Kidney capillary endothelial cell (primary cell): Measurements from ENCODE around the gene PKIB.

Source experiments
- DNase-seq: peaks from one replicate; pipeline ENCODE4 v3.0.0-alpha.2; 2018; ENCODE audit warnings: low spot score

PKIB gene

GRCh38 chr6:122669418-122669817 is 59.2 kb downstream of the PKIB start:
- no peak for DNase-seq

GRCh38 chr6:122669868-122670267 is 59.7 kb downstream of the PKIB start:
- no peak for DNase-seq

DNA sequence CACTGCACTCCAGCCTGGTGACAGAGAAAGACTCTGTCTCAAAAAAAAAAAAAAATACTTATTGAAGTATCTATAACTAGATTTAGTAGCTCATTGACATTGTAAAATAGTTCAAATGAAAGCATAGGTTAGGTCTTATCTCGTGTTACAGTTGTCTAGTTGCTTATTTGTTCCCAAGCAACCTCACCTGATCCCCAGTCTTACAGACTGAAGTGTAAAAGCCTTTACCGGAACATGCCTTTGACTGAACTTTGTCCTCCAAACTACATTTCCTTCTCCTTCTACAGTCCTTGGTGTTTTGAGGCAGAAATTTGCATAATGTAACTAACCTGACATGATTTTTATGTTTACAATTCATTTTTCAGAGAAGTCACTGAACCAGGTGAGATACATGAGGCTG is 61.0 kb downstream of the PKIB start:
- no peak for DNase-seq

GRCh38 chr6:122673343-122673961 is 63.2 kb downstream of the PKIB start:
- DNase-seq: no peak

- no peak for DNase-seq
Measured at GRCh38 chr6:122676146-122676545, 65.9 kb downstream of the PKIB start.

- no peak for DNase-seq
Measured at GRCh38 chr6:122676688-122677087, 66.5 kb downstream of the PKIB start.

- no peak for DNase-seq
Measured at GRCh38 chr6:122677406-122677805, 67.2 kb downstream of the PKIB start.

DNA sequence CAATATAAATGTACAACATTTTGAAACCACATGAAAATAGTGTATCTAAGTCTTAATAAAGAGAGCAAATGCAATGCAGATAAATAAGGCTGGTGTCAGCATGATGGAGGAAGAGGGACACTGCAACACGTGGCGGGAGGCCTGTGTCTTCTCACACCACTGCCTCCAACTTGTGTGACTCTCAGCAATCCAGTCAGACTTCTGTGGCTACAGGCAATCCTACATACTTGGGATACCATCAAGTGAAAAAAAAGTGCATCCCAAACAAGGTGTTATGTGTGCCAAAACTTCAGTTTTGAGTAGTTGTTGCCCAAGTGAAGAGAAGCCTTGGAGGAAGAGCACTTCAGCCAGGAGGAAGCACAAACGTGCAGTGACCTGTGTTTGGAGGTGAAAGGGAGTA is 68.6 kb downstream of the PKIB start:
- no peak for DNase-seq

DNA sequence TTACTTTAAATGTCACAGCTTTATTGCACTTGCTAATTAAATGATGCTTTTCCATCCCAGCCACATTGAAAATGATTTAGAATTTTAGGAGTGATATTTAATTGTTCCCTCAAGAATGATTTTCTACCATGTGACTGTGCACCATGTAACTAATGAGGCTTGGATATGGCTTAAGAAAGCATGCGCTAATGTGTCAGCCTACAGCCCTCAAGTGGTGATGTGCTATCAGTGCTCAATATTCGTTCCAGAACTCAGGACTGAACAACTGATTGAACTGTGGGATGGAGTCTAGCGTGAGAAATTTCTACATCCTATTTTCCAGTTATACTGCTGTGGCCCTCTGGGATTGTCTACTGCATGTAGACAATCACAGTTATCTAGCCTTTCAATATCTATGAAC is 71.5 kb downstream of the PKIB start:
- DNase-seq: no peak

GRCh38 chr6:122683989-122684651 is 73.9 kb downstream of the PKIB start:
- DNase-seq: no peak

DNA sequence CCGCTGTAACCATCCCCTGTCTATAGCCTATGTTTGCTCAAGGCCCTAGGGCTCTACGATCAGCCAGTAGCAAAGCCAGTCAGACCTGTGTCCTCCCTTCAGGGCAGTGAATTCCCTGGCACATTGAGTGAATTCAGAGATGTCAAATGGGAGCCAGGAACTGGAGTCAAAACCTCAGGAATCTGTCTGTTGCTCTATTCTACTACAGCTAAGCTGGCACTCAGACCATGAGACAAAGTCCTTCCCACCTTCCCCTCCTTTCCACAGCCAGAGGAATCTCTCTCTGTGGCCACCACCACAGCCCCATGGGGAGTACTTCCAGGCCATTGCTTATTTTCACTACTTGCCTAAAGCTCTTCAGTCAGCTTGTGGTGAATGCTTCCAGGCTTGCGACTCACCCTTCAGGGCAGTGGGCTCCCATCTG is 82.0 kb downstream of the PKIB start:
- DNase-seq: no peak

- DNase-seq: no peak
Measured at GRCh38 chr6:122692807-122693580, 82.8 kb downstream of the PKIB start.

DNA sequence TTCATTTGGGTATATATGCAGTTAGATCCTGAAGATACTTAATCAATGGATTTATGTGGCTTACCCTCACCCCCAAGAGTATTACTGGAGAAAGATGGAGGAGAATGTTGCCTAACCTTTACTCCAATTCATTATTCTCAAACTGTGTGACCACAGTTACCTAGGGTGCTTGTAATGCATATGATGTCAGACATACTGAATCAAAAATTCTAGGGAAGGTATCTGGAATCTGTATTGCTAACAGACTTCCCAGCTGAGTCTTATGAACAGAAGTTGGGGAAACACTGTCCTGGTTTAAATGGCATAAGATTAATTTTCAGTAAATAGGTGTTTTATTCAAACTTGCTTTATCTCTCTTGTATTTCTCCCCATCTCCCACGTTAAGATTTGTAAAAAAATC is 83.9 kb downstream of the PKIB start:
- no peak for DNase-seq

GRCh38 chr6:122694602-122695001 is 84.4 kb downstream of the PKIB start:
- DNase-seq: no peak

DNA sequence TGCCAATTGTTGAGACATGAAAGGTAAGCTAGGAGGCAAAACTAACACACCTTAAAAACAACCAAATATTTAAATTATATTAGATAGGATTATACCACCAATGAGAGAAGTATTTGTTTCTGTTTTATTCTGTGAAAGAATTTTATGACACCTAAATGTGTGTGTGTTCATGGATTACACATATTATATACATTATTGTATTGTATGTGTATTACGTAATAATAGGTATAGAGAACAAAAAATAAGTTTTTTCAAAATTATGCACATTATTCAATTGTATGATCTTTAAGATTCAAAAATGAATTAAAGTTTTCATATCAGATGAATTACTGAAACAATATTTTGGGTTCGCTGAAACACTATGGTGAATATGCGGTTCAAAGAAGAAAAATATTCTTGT is 85.0 kb downstream of the PKIB start:
- no peak for DNase-seq

- DNase-seq: peak; percentile 73
Measured at GRCh38 chr6:122696079-122696478, 85.9 kb downstream of the PKIB start.

DNA sequence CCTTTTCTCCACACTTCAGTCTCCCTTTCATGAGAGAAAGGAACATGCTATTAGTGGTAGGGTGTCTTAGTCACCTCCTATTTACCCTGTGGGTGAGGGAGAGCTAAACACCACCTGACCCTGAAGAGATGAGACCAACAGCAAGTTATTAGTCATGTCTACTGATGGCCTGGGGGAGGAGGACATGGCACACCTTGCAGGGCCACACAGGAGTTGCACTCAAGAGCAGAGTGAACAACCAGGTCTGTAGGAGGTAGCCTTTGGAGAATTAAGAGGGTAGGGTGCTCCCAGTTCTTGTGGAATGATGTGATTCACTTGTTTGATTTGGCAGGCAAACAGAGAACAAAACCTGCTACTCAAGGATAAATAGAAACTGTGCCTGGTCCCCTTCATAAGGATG is 86.6 kb downstream of the PKIB start:
- no peak for DNase-seq

- DNase-seq: no peak
Measured at GRCh38 chr6:122697458-122697857, 87.3 kb downstream of the PKIB start.

- no peak for DNase-seq
Measured at GRCh38 chr6:122701666-122702065, 91.5 kb downstream of the PKIB start.

DNA sequence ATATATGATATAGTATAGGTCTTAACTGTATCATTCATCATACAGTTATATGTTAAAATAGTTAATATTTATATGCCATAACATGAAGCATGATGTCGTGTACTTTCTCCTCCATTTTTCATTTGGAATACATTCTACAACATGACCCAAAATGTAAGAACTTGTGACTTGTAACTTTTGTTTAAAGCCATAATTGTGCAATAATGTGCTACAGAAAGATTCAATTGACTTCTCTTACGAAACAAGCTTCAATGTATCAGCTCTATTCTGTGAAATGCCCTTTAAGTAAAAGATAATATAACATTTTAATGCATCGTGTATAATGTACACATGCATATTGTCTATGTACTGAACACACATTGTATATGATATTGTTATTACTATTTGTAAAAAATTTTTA is 92.6 kb downstream of the PKIB start:
- no peak for DNase-seq

DNA sequence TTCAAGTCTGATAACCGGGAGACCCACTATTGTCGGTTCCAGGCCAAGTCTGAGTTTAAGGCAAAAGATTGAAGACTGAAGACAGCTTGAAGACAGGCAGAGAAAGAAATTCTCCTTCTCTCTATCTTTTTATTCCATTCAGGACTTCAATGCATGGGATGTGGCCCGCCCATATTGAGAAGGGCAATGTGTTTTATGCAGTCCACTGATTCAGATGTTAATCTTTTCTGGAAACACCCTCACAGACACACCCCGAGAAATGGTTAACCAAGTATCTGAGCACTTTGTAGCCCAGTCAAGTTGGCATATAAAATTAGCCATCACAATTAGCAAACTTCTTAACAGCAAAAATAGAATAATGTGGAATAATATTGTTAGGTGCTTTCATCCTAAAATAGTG is 93.9 kb downstream of the PKIB start:
- DNase-seq: no peak

- DNase-seq: no peak
Measured at GRCh38 chr6:122709922-122710512, 99.8 kb downstream of the PKIB start.
